Limb (tissue), 2 donors: ENCODE results near the gene TMEM235.
A peak's percentile ranks its signal among the peaks of the same experiment; 100 is the strongest.

Source experiments
- DNase-seq, 2 donors: peaks; one replicate each; pipeline ENCODE4 v3.0.0-alpha.2; 2016; ENCODE audit errors: extremely low spot score in 2 of 2

The TMEM235 gene

DNA sequence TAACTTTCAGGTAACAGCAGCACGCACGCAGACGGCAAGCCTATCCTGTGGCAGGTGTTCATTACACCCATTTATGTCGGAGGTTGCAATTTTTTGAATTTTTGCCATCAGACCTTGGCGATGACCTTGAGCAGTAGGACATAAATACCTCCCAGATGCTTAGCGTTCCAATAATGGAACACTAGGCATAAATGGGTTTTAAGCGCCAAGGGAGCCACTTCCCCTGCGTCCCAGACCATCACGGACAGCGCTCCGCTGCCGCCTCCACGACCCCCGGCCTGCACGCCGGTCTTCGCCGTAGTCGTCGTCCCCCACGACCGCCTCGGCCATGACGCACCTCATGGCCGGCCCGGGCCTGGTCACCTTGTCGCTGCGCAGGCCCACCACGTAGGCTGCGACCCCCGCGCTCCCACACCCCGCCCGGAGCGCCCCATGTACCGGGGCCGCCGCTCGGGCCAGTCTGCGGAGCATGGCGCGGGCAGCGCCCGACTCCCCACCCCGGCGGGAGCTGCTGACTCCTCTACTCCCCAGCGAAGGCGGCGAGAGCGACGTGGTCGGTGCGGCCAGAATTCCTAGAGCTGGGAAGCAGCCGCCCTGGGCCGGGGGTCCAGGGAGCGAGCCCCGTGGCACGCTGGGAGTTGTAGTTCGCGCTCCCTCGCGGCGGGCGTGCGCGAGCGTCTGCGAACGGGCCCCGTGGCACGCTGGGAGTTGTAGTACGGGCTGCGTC, 22.7 kb downstream of the TMEM235 start:
- DNase-seq = peak; percentile 90 to 96

DNA sequence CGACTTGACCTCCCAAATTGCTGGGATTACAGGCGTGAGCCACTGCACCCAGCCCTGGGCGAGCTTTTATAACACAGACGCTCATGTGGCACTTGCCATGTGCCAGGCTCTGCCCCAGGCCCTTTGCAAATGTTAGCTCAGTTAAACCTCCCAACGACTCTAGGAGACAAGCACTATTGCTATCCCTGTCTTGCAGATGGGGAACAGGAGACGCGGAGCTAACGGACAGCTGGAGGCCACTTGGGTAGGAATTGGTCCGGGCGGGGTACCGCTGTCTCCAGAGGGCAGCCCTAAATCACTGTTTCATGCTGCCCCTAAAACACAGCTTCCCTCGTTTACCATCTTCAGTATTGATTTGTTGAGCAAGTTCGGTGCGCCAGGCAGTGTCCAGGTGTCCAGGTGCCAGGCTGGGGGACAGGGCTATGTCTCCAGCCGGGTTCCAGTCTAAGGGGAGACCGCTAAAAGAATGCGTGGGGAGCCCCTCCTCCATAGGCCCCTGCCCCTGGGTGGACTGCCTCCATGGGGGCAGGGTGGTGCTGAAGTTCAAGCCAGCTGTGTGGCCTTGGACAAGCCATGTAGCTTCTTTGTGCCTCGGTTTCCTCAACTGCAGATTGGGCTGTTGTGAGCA, 23.7 kb downstream of the TMEM235 start:
- peak in 1 of 2 donors; percentile 30 for DNase-seq

DNA sequence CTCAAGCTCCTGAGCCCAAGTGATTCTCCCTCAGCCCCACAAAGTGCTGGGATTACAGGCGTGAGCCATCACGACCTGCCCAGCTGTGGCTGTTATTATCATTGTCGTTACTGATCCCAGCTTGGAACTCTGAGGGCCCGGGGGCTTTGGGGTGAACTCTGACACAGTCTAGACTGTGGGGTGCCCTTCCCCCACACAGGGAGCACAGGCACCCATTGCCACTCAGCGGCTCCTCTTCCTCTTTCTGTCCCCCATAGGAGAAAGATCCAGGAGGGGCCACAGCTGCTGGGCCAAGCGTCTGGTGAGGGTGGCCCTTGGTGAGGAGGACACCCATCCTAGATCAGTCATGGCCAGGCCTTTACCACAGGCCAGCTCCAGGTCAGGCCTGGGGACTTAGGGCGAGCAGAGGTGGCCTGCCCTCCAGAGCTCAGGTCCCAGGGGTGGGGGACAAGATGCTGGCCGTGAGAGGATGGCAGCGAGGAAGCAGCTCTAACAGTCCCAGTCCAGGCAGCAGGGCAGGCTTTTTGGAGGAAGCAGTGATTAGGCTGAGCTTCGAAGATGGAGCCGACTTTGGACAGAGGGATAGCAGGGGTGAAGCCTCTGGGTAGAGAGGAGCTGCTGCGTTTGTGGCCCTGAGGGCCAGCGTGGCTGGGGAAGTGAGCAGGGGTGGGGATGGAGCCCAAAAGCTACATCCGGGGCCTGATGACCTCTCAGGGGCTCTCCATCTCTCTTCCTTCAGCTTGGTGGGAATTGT, 24.7 kb downstream of the TMEM235 start:
- DNase-seq = peak in 1 of 2 donors; percentile 31

DNA sequence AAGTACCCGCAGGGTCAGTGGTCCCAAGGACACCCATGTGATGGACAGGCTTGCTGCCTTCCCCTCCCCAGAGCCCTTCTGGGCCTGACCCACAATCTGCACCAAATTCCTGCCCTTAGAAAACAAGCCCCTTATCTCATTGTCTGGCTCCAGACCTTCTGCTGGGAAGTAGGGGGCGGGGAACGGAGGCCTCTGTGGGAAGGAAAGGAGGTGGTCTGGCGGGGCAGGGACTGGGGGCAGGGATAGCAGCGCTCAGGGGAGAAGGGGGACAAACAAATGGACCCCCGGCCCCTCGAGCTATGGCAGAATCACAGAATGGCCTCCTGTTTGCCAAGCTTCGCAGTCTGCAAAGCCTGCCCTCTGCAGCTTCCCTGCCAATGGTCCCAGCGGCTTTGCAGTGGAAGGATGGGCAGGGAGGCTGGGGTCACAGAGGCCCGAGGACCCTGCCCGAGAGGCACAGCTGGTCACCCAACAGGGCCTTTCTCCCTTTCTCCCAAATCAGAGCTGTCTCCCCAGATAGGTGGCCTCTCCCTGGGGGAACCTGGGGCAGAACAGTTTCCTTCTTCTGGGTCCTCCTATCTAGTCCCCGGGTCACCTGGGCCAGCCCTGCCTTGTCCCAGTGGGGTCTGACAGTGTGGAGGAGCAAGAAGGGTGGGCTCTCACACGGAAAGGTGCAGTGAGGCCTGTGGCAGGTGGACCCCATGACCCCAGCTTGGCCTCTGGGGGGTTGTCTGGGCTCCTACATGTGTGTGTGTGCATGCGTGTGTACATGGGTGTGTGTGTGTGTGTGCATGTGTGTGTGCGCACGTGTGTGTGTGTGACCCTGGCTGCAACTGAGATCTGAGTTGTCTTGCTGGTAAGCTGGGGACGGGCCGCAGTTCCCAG, 25.5 kb downstream of the TMEM235 start:
- peak in 1 of 2 donors; percentile 34 for DNase-seq

DNA sequence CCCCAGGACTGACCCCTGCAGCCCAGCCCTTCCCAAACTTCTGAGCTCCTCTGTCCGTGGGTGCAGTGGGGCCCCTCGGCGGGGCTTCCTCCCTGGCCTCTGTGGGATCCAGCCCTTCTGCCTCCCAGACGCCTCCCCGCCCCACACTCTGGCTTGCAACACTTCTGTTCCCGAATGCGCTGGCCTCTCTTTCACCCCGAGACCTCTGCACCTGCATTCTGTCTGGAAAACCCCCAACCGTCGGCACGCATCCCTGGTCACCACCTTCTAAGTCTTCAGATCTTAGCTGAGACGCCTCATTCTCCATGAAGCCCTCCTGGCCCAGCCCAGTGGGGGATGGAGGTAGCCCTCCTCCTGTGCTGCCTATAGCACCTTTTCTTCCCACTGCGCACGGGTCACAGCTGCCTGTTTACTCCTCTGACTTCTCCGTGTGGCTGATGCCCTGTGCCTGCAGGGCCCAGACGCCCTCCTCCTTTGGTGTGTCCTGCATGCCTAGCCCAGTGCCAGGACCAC, 26.4 kb downstream of the TMEM235 start:
- peak in 1 of 2 donors; percentile 42 for DNase-seq

DNA sequence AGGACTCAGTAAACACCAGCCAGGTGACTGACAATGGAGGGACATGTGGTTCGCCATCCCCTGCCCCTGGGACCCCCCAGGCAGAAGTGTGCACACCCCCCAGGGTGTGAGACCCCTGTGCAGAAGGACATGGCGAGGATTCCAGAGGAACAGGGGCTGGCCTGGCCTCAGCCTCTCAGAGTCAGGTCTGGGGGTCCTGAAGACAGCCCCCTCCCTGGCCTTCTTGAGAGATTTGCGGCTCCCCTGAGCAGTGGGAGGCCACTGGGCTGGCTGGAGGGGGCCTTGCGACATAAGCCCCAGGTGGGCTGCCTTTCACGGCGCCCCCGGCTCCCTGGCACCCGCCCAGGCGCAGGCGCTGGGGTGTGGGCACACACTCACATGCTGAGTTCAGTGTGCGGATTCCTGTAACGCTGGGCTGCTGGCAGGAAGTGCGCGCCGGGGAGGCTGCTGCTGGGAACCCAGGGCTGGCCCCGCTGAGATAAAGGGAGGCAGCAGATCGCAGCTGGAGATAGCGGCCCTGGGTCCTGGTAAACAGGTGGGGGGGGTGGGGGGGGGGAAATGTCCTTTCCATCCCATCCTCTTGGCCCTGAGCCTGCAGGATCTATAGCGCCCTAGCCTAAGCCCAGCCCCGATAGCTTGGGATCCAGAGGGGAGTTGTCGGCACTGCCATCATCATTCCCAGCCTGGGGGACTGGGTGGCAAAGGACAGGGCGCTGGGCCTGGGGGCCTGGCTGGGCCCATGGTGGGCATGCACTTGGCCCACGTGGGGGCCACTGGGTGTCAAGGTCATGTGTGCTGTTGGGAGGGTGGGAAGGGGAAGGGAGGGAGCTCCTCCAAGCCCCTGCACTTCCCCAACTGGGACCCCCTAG, 27.1 kb downstream of the TMEM235 start:
- peak in 1 of 2 donors; percentile 66 for DNase-seq

DNA sequence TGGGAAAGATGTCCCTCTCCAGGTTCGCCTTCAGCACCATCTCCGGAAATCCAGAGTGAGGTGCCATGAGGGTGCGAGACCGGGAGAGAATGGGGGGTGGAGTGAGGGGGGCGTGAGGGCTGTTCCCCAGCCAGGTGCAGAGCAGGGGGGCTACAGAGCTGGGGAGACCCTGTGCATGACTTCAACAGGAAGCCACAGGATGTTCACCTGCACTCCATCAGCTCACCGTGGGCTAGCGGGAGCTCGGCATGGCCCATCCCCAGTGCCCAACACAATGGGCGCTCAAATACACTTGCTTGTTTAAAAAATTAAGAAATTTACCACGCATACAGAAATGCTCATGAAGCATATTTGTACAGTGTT, 27.7 kb downstream of the TMEM235 start:
- DNase-seq = no peak

DNA sequence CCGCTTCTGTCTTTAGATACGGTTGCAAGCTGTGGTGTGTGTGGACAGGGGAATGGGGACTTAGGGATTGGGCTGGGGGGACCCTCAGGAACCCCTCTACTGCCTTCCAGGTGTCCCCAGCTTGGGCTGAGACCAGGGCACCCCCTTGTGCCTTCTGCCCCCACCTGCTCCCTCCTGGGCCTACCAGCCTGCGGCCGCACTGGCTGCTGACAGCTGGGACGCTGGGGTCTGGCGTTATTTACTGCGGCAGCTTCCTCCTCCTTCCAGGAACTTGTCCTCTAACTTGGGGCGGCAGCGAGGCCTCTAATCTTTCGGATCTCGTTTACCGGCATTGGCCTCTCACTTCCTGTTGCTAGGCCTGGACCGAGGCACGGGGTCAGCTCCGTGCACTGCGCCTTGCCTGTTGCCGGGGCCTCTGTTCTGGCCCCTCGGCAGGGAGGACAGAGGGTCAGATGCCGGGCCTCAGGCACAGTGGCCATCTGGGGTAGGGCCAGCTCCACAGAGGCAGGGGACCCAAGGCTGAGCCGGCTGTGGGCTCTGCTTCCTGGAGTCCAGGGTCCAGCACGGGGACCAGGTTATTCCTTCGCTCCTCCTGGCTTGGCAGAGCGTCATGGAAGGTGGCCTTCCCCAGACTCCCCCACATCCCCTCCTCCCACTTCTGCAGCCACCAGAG, 31.8 kb downstream of the TMEM235 start:
- peak in 1 of 2 donors; percentile 48 for DNase-seq

DNA sequence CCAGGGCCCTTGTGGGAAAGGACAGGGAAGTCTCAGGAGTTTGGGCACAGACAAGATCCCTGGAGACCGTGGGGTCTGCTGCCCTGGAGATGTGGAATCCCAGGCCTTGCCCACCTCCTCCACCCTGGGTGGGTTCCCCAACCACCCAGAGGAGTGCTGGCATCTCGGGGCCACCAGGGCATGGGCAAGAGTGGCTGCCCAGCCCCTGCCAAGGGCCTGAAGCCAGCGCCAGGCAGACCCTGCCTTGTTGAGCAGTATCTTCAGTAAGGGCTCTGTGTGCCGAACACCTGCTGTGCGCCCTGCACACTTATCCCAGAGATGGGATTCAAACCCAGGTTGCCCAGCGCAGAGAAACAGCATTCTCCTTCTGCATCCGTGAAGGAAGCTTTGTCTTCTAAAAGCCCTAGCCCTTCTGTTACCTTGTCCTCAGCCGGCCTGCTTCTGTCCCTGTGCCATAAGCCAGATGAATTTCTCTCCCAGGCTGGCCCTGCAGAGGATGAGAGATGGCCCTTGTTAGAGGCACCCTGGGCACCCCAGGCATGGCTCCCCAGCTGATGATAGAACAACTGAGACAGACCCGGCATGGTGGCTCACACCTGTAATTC, 32.4 kb downstream of the TMEM235 start:
- no peak for DNase-seq

DNA sequence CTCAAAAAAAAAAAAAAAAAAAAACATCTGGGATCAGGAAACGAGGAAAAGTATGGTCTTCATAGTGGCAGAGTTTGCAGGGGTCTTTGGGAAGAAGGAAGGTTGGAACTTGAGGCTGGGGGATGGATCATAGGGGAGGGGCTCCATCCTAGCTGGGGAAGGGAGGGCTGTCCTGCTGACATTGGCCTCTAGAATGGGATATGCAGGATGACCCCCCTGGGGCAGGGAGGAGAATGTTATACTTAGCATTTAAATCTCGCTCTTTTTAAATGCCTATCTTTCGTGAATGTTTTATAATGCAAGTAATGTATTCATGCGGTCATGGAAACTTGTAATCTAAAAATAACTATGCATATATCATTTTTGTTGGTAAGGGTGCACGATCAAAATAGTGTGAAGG, 33.2 kb downstream of the TMEM235 start:
- no peak for DNase-seq

DNA sequence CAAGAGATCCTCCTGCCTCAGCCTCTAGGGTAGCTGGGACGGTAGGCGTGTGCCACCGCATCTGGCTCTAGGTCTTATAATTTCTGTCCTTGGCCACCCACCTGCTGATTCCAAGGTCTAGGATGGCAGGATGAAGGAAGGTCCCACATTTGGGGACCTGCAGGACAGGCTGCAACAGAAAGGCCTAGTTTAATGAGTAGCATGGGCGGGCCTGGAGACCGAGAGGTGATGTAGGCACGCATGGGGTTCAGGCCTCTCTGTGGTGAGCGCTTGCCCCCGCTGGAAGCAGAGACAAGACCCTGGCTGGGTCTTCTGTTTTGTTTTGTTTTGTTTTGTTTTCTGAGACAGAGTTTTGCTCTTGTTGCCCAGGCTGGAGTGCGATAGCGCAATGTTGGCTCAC, 33.7 kb downstream of the TMEM235 start:
- no peak for DNase-seq

DNA sequence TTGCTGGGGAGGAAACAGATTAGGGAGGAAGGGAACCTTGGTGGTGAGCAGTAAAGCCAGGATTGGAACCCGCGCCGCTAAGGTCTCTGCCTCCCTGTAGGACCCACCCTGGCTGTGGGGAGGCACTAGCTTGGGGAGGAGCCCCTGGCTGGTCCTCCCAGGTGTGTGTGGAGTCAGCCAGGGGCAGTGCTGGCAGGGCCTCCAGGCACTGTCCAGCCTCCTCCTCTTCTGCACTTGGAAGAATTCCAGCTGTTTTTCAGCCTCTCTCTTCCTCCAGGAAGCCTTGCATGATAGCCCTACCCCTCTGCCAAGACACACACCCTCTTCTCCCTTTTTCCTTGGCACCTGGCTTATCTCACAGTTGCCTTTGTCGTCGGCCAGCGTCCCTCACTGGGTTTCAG, 34.8 kb downstream of the TMEM235 start:
- DNase-seq = no peak

DNA sequence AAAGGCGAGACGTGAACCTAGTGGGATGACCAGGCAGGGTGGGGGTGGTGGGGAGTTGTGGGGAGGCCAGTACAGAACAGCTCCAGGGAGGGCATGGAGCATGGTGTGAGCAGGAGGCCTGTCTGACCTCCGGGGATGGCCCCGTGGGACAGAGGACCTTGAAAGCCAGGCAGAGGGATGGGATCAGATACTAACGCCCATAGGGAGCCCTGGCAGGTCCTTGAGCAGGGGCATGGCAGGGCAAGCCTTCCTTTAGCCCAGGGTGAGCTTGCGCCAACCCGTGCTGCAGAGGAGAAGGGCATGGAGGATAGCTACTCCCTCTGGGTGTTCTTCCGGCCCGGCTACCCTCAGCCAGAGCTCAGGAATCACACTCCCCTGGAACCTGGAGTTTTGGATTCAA, 35.3 kb downstream of the TMEM235 start:
- DNase-seq = no peak

DNA sequence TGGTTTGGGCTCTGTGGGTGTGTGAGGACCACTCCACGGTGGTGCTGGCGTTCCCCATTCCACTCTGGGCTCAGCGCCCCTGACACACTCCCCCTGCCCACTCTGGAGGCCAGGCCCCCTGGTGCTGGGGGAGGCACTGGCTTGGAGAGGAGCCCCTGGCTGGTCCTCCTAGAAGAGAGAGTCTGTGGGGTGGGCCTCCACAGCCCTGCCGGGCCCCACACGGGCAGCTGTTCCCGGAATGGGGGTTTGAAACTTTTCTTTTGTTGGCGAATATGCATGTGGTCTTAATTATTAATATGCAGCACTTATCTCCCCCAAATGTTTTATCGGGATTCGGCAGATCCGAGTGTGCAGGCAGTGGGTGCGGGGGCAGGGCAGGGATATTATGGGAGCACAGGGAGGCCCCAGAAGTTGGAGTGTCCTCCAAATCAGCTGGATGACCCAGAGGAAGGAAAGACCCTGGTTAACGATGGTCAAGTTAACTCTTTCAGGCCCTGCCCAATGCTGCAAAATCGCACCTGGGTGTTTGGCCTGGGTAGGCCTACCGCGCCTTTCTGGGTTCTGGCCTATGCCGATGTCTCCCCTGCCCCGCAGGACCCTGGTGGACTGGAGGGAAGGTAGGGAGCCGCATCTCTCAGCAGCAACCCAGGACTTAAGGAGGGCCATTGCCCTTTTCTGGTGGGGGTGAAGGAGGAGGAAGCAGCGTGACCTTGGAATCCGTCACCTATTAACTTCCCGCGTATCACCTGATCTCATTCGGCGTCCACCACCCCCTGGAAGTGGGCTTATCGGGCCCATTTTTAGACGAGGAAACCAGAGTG, 36.0 kb downstream of the TMEM235 start:
- DNase-seq = peak in 1 of 2 donors; percentile 60

DNA sequence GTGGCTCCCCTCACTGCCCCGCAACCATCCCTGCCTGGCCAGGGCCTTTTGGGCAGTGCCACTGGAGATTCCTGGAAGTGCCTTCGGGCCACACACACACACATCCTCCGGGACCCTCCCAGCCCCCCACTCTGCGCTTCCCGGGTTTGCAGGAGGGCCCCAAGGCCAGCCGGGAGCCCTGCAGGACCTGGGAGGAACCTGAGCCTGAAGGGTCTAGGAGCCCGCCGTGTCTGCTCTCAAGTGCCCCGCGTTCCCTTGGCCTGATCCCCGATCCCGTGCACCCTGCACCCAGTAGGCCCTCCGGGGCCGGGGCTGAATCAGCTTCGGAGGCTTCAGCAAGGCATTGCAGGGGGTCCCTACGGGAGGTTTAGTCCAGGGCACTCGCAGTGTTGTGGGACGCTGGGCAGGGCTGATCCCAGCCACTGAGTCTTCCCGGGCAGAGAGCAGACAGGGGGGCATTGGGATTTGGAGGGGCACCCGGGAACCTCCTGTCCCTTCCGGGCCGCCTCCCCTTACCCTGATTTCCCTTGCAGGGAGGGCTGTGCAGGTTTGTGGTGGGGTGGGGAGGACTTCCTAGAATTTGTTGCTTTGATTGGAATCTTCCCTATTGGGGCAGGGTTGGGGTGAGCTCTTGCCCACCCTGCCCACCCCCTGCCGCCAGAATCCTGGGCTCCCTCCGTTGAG, 36.9 kb downstream of the TMEM235 start:
- DNase-seq = peak in 1 of 2 donors; percentile 42

DNA sequence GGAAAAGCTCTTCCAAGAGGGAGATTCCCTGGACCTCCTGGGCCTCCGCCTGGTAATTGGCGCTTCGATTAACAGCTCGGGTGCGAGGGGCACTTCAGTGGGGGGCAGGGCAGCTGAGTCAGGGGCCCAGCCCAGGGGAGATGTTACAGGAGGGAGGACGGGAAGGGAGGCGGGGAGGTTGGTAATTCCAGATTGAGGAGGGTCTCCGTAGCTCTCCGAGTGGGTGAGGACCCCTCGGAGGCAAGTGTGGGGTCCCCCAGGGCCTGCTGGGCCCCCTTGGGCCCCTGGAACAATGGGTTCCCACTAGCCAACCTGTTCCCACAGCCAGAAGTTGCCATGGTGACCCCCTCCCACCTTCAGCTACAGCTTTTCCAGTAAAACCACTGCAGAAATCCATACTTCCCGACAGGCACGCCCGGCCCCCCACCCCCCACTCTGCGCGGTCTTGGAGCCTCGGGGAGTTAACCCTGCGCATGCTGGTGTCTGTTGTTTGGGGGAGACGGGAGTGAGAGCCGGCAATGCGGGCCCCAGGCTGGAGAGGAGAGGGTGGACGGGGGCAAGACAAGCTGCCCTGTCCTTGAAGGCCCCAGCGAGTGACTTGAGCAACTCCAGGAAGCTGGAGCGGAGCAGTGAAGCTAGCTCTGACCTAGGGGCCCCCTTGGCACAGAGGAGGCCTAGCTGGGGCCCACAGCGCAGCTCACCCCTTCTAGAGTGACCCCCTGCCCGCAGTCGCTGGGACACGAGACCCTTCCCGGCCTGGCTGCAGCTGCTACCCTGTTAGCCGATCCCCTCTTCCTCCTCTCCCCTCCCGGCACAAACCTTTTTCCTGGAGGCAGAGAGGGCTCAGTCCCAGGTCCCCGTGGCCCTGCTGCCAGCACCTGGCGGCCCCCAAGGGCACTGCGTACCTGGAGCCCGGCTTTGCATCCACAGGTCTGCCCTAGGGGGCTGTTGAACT, 37.8 kb downstream of the TMEM235 start:
- peak; percentile 51 to 90 for DNase-seq

DNA sequence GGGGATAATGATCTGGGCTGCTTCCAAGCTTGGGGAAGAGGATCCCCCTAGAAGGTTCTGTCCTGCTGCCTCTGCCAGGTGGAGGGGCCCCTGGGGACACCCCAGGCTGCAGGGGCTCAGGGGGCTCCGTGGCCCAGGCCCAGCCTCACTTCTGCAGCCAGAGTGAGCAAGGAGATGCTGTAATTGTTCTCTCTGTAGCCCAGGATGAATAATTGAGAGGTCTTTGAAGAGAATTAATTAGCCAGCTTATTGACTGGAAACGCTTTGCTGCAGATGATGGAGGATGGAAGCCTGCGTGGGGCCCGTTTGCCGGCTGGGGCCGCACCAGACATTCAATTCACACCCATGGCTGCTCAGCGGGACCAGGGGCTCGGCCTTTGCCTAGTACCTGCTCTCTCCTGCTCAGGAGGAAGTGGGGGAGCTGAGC, 38.5 kb downstream of the TMEM235 start:
- DNase-seq = peak in 1 of 2 donors; percentile 66
